ENCODE results near the gene ASPG. TPM values are rescaled to one million over a fixed set of nuclear protein-coding genes. Genes with fewer than 3 reads are reported as not detected.

ASPG gene
- total and polyA plus RNA-seq, 2 of the 13 experiments (the other 11 are each of a cell fraction or from before 2014, with no cell fraction given): not detected

GRCh38 chr14:104136472-104137296 is 51.2 kb downstream of the ASPG start (continued):
- TF ChIP-seq FOXK1 (CRISPR knock-in tag; IDR thresholded peaks at IDR 0.05; ENCODE audit: borderline replicate concordance, low read depth): no peak

- Histone ChIP-seq H3K9me3 (ENCODE audit: low read length) (no peaks in the 10 kb centered on the region), H3K79me2 (ENCODE audit: insufficient read depth, low read length) (no peaks in the 10 kb centered on the region), H4K20me1 (ENCODE audit: insufficient read depth, low read length) (0 out of 2 replicates have a peak, but pooled peaks cover 2% of the 10 kb centered on the region), H3K4me1 (ENCODE audit: insufficient read depth, low read length) (no peaks in the 10 kb centered on the region), H3K27me3 (ENCODE audit: control insufficient read depth in 1 of 2, insufficient read depth in 2 of 2, low read length in 2 of 2) (peaks cover 8 to 58% of the 10 kb centered on the region in 2 experiments; a peak in 4 of 5 replicates), H3K4me3 (replicated peaks in 1 of 3; ENCODE audit: insufficient read depth in 1 of 3, low read depth in 2 of 3, low read length in 3 of 3) (no peak overlapping the region; a peak in 1 of 6 replicates), H3K36me3 (replicated peaks in 1 of 2; ENCODE audit: control insufficient read depth in 1 of 2, insufficient read depth in 2 of 2, low read length in 2 of 2) (no peaks in the 10 kb centered on the region), H3K9ac (ENCODE audit: insufficient read depth, low read depth, low read length) (no peak overlapping the region), H3K27ac (ENCODE audit: extremely low read length, insufficient read depth, low read length) (no peak overlapping the region), H2AFZ (ENCODE audit: low read length) (no peak overlapping the region), H3K4me2 (ENCODE audit: low read depth, low read length) (peak overlapping the region; percentile 18; the same call in 1 of the 2 replicates)
- ChIA-PET CTCF (ENCODE audit: low intra/inter-chr PET ratio, low total read pairs) (interaction anchor here (0.6 to 1.4 kb wide), 5 partner anchors 43 to 502 kb away, joined by 3 to 10 read pairs (median 4); no protein-coding TSS in a partner anchor), POLR2A (no interaction called here)
- peak; percentile 84 for ATAC-seq
- BruUV-seq (replicated peaks): no TSS peak
- in situ Hi-C loops (cut with HindIII; ENCODE audit: extremely low pct_ligation_motif_present, low pct_unique_long_range_greater_than_20kb) (loop anchor here (5.0 kb wide), 2 partner anchors 425 to 505 kb away; no protein-coding TSS in a partner anchor), intact Hi-C loops (cut with micrococcal nuclease; ENCODE audit: unreplicated experiment) (loop anchor here (1.0 kb wide), 1 partner anchor 427 kb away; no protein-coding TSS in a partner anchor)
- DNase-seq (ENCODE audit: low spot score): peak; percentile 10
- WGBS (ENCODE audit: low lambda C conversion rate): 20% methylated on average over 19 of the region's 88 CpGs
- FAIRE-seq: no peak
- TF ChIP-seq THRA (CRISPR knock-in tag; IDR thresholded peaks at IDR 0.05; ENCODE audit: borderline replicate concordance) (0 out of 2 replicates have a peak, but pooled peaks have one; percentile 36), ZFY (CRISPR knock-in tag; IDR thresholded peaks at IDR 0.05) (peak; percentile 34; the same call in 1 of the 2 replicates), ZNF614 (CRISPR knock-in tag; IDR thresholded peaks at IDR 0.05; ENCODE audit: borderline replicate concordance) (no peak), RAD21 (CRISPR knock-in tag; IDR thresholded peaks at IDR 0.05) (peak; percentile 92), MEF2D (CRISPR knock-in tag; IDR thresholded peaks at IDR 0.05) (no peak), HNRNPLL (IDR thresholded peaks at IDR 0.05; ENCODE audit: low read depth, low read length, poor library complexity, severe bottlenecking) (peak; percentile 26), ZNF687 (CRISPR knock-in tag; IDR thresholded peaks at IDR 0.05) (peak; percentile 42; the same call in 1 of the 2 replicates), NCOR1 (IDR thresholded peaks at IDR 0.05; ENCODE audit: borderline replicate concordance, low read length) (no peak), TERF1 (CRISPR knock-in tag; IDR thresholded peaks at IDR 0.05) (no peak)
Measured at GRCh38 chr14:104137297-104138097, 52.0 kb downstream of the ASPG start.

All from HepG2 (cell line).